OCI-LY1 (cell line): ENCODE results near the gene MOB2.

Experiments used
- EZH2 ChIP-seq: fragments of 200-600 bp; sonication (generic), shearing (Covaris generic); IDR thresholded peaks from 2 replicates; pipeline ENCODE4 v1.8.0; 2017; ENCODE audit warnings: borderline replicate concordance, mixed run types, mild to moderate bottlenecking, antibody characterized with exemption, low read length, moderate library complexity, mixed read lengths
- TF ChIP-seq, protein P1 (sequence below): fragments of 200-600 bp; sonication (generic), shearing (Covaris generic); IDR thresholded peaks from 2 replicates; pipeline ENCODE4 v1.5.1; 2017; ENCODE audit warnings: mild to moderate bottlenecking, antibody characterized with exemption, low read length, moderate library complexity, mixed read lengths

DNA sequence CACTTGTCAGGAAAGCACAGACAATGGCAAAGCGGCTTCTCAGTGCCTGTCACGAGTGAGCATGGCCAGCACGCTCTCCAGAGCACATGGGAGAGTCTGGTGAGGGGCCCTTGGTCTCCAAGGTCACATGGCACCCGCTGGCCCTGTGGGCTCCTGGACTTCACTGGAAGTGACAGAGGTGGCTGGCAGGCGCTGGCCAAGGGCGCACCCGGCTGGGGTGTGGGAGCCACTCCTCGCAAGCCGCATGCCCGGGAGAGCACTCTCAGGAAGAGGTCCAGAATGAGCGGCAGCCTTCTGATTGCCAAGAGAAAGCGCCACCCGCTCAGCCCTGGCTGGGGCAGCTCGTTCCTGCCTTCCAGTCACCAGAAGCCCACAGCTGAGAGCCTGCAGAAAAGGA lies 17.1 kb upstream of the MOB2 start:
- TF ChIP-seq, protein P1, sequence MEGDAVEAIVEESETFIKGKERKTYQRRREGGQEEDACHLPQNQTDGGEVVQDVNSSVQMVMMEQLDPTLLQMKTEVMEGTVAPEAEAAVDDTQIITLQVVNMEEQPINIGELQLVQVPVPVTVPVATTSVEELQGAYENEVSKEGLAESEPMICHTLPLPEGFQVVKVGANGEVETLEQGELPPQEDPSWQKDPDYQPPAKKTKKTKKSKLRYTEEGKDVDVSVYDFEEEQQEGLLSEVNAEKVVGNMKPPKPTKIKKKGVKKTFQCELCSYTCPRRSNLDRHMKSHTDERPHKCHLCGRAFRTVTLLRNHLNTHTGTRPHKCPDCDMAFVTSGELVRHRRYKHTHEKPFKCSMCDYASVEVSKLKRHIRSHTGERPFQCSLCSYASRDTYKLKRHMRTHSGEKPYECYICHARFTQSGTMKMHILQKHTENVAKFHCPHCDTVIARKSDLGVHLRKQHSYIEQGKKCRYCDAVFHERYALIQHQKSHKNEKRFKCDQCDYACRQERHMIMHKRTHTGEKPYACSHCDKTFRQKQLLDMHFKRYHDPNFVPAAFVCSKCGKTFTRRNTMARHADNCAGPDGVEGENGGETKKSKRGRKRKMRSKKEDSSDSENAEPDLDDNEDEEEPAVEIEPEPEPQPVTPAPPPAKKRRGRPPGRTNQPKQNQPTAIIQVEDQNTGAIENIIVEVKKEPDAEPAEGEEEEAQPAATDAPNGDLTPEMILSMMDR = no peak
- no peak for TF ChIP-seq EZH2
